Stimulated activated CD8-positive, alpha-beta memory T cell treated with anti-CD3 and anti-CD28 coated beads, Interleukin-15, amount 100 ng/mL, for 48 hours (primary cell): ENCODE results near the gene CDYL2.
"Not testable (repeated sequence)": the region's sequence is repeated elsewhere in the genome, so short reads cannot be mapped to it uniquely, and the experiment has no call there.

Source experiments
- DNase-seq, 2 donors: peaks; one replicate each; pipeline ENCODE4 v3.0.0-alpha.2; 2020; ENCODE audit warnings: low read depth in 2 of 2

The CDYL2 gene

DNA sequence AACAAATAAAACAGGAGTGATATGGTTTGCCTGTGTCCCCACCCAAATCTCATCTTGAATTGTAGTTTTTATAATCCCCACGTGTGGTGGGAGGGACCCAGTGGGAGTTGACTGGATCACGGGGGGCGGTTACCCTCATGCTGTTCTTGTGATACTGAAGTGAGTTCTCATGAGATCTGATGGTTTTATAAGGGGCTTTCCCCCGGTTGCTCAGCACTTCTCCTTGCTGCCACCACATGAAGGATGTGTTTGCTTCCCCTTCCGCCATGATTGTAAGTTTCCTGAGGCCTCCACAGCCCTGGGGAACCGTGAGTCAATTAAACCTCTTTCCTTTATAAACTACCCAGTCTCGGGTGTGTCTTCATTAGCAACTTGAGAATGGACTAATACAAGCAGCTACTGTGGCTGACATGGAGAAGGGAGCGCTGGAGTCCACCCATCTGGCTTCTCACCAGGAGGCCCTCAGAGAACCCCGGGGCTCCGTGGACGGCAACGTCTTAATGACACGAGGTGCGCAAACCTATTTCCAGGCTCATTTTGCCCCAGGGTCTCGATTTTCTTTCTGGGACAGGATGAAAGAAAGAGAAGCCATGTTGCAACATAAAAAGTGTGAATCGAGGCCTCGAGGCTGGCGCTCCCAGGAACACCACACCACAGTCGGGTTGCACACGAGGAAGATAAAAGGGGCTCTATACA, 134.1 kb downstream of the CDYL2 start:
- peak in 1 of 2 donors; percentile 13 for DNase-seq

DNA sequence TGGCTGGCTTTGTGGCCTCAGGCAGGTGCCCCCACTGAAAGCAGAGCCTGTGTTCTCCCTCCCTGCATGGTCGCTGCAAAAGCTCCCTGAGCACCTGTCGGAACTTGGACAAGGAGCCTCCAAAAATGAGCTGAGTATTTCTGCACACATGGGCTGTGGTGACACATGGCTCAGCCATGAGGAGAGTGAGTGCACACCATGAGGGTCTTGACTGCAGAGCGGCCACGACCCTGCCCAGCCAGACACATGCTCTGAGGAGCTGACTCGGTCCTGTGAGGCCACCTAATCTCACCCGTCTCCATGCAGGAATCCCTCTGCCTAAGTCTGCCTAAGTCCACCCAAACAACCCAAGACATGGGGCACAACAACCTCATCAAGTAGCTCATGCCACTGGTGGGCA, 134.7 kb downstream of the CDYL2 start:
- DNase-seq = no peak

DNA sequence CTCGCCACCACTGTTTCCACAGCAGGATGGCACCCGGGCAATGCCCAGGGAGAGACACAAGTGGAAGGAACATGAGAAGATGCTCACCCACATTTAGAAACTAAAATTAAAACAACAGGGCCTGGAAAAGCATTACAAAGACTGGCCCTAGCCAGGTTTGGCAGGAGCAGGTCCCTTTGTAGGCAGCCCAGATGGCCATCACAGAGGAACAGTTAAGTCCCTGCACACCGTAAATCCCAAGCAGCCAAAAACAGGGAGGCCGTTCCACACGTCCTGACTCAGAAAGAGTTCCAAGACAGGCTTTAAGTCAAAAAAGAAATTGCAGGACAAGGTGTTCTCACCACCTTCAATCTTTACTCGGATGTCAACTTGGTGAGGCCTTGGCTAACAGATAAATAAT, 136.5 kb downstream of the CDYL2 start:
- DNase-seq = no peak

DNA sequence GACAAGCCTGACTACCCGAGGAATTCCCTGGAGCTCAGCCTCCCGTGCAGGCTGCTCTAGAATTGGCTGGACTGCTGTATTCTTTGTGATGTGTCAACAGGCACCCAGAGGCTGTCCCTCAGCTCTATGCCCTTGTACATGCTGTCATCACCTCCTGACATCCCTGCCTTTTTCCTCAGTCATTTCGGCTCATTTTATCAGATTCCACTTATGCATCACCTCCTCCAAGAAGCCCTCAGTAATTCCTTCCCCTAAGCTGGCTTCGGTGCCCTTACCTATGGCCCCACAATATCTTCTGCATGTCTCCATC, 137.2 kb downstream of the CDYL2 start:
- DNase-seq = no peak

DNA sequence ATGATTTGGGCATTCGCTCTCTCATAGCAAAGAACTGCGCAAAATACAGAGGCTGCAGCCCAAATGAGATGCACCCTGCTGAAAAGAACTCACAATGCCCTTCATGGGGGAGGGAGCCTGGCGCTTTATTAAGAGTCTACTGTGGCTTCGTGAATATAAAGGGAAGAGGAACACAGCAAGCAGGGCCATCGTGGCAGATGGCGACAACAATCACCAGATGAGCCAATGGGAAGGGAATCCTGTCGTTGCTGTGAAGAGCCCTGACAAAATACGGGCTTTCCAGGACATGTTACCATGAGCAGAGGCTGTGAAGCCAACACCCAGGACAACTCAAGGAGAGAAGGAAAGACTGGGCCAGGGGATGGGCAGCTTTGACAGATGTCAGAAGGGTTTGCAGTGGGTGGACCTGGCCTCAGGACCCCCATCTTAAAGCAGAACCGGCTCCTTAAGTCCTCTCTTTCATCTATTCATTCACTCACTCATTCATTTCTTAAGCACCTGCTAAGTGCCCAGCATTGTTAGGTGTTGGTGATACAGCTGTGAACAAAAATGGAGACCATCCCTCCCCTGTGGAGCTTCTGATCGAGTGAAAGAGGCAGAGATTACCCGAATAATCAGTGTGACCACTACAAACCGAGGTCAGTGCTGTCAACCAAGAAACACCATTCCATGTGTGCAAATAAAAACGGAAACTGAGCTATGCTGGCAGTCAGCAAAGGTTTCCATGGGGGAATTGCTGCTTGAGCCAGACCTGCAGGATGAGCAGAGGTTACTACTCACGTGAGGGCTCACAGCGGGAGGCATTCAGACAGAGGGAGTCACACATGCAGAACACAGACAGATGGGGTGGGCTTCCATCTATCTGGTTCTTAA, 137.8 kb downstream of the CDYL2 start:
- DNase-seq = no peak

DNA sequence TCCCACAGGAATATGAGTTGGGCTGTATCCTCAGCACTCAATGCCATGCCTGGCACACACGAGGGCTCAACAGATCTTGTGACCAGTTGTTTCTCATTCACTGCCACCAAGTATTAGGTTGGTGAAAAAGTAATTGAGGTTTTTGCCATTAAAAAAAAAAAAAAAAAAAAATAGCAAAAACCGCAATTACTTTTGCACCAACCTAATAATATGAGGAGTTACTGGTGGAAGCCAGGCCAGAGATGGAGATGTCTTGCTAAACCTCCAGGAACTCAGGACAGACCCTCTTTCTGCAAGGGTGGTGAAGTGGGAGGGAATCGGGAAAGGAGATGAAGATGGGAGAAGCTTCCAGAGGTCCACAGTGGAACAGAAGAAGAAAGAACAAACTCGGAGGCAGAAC, 139.0 kb downstream of the CDYL2 start:
- DNase-seq = no peak

DNA sequence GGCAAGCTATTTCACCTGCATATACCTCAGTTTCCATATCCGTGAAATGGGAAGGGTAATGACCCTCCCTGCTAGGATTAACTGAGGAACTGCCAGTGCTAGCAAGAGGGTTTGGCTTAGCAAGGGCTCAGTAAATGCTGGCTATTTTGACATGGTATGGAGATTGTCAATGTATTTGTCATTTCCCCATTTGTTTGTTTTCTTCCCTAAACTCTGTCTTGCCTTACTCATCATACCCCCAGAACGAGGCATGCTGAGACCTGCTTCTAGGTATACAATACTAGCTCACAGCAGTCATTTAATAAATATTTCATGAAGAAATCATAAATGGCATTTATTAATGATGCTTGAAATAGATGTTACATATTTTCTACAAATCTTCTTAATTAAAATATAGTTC, 139.6 kb downstream of the CDYL2 start:
- no peak for DNase-seq

DNA sequence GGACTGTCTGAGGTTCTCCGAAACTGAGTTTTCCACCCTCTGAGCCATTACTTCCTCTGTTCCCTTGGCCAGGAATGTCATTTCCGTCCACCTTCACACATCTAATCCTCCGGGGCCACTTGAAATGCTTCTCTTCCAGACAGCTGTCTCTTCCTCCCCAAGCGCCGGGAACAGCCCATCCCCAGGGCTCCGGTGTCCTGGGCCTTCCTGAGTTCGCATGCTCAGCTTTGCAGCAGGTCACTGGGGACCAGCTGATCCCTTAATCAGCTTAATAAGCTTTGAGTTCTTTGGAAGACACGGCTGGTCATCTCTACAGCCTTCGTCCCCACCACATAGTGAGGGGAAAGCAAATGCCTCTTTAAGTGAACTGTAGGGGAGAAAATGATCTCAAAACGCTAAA, 140.2 kb downstream of the CDYL2 start:
- DNase-seq = no peak

DNA sequence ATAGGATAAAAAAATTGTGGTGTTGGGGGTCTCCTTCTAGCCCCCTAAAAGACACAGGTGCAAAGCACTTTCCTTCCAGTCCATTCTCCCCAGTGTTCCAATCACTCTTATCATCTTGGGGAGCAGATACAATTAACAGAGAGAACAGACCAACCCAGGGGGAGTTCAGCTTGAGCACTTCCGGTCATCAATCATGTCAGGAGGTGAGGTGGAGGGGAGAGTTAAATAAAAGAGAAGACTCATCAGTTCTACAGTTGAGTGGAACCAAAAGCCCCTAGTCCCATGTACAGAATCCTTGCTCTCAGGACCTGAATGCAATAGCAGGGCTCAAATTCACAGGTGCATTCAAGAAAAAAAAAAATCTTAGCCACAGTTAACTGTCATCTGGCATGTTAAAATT, 141.3 kb downstream of the CDYL2 start:
- DNase-seq = no peak

DNA sequence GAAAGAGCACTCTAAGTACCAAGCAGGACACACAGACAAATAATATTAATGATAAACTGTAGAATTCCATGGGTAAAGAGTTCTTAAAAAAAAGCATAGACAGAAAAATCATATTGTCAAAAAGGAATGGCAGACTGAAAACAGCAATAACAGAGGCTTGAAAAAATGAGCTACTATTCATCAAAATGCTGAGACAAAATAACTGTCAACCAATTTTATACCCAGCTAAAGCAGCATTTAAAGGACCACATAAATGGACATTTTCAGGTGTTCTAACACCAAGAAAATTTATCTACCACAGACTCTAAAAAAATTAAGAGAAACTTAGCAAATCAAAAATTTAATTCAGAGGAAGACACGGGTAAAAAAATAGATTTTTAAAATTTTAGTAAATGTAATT, 144.5 kb downstream of the CDYL2 start:
- DNase-seq = no peak

DNA sequence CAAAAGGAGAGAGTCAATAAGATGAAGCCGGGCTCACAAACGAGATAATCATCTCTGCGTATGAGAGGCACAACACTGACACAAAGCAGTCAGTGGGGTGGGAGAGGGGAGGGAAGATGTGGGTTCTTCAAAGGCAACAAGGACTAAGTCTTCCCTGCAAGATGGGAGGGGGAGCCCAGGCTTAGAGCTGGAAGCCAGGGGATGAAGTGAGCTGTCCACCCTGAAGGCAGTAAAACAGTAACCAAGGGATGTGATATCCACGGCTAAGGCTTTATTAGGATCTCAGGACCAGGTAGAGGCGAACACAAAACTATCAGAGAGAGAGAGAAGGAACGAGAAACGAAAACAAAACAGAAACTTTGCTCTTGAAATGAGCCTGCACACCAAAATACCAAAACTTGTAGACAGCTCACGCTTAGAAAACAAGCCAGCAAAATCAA, 147.7 kb downstream of the CDYL2 start:
- DNase-seq = no peak

DNA sequence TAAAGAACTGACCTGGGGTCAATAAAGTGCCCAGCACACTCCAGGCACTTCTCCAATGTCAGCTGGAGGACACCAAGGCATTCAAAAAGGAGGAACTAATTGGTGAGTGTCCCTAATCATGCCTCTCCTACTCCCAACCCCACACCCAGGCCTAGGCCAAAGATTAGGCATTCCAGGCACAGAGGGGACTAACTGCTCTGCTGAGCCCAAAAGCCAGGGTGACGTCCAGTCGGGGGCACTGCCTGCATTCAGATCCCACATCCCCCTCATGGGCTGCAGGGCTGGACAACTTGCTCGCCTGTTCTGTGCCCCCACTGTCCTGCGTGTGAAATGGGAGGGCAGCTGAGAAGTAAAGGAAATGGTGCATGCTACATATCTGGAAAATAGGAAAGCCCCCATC, 148.2 kb downstream of the CDYL2 start:
- DNase-seq = no peak

DNA sequence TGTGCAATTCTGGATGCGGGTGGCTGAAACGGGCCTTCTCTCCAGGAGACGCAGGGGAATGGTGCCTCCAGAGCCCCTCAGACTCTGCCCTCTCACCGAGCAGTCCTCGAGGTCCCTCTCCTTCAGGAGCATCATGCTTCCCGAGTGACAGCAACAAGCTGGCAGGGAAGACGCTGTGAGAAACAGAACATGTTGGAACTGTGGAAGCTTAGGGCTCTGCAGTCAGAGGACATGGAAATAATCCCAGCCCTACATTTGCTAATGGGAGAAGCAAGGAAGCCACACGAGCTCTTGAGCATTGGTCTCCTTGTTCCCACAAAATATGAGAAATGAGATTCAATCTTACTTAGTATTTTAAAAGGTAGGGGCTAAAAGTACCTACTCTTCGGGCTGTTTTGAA, 148.6 kb downstream of the CDYL2 start:
- DNase-seq = no peak

DNA sequence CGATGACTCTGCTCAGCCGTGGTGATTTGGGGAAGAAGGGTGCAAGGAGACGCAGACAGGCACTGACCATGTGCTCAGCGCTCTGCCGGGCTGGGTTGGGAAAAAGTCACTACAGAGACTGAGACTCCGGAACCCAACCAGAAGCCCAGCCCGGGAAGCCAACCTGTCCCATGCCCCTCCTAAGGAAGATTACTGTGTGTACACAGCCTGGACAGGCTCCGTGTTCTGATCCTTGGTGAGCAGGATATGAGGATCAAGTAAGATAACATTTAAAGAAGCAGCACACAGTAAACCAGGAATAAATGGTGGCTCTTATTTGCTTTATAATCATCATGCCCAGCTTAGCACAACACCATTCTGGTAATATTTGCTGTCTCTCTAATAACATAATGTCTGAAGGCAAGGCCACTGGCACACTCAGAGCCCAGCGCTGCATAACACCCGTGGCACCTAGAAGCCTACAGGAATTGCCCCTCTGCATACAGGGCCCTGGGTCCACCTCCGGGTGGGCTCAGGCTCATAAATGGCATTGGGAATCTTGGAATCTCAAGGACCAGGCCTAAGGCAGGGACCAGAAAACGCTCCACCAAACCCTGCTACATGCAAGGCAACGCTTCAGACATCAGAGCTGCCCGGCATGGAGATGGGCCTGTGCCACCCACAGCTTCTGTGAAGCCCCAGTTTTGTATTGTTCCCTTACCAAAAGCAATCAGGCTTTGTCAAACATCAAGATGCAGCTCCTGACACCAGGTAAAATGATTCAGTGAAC, 150.1 kb downstream of the CDYL2 start:
- no peak for DNase-seq

DNA sequence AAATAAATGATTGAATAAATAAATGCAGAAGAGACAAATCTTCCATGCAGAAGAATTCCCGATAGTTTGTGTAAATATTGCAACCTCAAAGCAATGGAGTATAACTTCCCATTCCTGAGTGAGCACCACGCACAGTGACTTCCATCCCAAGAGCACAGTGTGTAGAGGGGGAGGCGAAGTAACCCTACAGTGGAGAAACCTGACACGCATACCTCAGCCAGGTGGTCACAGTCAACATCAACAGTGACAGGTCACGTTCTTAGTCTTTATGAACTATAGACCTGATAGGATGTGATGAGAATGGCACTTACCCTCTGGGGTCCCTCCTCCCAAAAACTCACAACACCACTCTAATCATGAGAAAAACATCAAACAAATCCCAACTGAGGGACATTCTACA, 152.0 kb downstream of the CDYL2 start:
- no peak for DNase-seq

DNA sequence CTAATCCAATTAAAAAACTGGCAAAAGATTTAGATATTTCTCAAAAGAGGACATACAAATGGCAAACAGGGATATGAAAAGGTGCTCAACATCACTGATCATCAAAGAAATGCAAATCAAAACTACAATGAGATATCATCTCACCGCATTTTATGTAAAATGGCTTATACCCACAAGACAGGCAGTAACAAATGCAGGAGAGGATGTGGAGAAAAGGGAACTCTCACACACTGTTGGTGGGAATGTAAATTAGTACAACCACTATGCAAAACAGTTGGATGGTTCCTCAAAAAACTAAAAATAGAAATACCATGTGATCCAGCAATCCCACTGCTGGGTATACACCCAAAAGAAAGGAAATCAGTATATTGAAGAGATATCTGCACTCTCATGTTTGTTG, 154.1 kb downstream of the CDYL2 start:
- not testable (repeated sequence) for DNase-seq

DNA sequence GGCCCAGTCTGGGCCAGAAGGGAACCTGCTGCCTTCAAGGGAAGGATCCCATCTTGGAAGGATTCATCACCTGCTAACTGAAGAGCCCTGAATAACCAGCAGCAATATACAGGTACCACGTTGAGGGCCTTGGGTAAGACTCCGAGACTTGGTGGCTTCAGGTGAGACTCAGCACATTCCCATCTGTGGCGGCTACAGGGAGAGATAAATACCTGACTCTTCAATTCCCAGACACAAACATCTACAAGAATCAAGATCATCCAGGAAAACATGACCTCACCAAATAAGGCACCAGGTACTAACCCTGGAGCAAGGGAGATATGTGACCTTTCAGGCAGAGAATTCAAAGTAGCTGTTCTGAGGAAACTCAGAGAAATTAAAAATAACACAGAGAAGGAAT, 164.1 kb downstream of the CDYL2 start:
- DNase-seq = no peak

DNA sequence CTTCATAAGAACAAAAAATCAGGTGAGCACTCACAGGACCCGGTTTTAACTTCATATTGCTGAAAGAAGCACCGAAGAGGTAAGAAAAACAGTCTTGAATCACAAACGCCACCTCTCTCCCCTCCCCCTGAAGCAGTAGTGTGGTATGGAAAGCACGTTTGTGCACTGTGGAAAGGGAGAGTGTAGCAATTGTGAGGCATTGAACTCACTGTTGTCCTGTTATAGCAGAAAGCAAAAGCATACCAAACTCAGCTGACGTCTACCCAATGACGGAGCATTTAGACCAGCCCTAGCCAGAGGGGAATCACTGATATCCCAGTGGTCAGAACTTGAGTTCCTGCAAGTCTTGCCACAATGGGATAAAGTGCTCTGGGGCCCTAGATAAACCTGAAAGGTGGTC, 164.8 kb downstream of the CDYL2 start:
- DNase-seq = no peak

DNA sequence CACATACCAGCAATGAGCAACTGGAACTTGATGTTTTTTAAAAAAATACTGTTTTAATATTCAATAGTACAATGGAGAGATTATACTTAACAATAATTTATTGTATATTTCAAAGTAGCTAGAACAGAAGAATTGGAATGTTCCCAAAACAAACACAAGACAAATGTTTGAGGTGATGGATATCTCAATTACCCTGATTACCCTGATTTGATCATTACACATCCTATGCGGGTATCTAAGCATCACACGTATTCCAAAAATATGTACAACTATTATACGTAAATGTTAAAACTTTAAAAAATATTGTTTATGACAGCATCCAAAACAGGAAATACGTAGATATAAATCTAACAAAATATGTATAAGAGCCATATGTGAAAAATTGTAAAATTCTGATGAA, 166.8 kb downstream of the CDYL2 start:
- no peak for DNase-seq

DNA sequence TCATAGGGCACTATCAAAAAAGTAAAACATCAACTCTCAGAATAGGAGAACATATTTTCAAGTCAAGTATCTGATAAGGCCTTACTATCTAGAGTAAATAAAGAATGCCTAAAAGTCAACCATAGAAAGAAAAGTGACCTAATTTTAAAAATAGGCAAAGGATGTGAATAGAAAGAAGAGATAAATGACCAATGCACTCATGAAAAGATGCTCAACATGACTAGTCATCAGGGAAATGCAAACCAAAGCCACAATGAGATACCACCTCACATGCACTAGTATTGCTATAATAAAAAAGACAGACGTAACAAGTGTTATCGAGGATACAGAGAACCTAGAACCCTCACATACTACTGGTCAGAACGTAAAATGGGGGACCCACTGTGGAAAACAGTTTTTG, 172.8 kb downstream of the CDYL2 start:
- DNase-seq = no peak

DNA sequence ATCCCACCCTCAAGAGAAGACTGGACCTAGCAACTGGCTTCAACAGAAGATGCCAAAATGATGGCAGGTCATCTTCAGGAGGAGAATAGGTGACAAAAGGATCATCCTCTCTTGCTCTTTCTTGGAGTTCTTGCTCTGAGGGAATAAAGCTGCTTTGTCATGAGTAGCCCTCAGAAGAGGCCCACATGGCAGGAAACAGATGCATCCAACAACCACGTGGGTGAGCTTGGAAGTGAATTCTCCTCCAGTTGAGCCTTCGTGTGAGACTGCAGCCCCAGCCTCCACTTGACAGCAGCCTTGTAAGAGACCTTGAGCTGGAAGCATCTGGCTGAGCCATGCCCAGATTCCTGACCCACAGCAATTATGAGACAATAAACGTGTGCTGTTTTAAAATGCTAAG, 176.1 kb downstream of the CDYL2 start:
- DNase-seq = no peak

DNA sequence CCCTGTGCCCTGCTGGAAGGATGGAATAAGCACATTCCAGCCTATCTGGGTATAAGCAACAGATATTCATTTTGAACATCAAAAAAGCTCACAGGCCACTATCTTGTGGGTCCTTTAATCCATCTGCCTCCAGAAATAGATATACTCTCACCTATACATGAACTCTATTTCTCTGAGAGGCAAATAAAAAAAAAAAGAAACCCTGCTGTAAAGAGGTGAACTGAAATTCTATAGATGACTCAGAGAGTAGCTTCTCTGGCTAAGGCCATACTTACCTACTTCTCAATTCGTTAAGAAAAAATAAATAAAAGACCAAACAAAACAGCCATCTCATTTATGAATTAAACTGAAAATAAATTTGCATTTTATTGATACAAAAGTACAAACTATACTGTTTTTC, 177.3 kb downstream of the CDYL2 start:
- no peak for DNase-seq

DNA sequence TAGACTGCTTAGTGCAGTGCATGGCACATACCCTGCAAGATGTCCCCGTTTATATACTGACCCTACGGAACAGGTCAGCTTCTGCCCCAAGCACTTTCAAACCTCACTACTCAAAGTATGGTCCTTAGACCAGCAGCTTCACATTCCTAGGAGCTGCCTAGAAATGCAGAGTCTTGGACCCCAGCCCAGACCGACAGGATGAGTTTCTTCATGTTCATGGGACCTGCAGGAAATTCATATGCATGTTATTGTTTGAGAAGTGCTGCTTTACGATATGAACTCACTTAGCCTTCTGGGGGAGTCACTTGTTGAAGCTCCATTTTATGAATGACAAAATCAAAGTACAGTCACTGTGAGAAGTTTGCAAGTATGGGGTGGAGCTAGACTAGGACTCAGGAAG, 181.0 kb downstream of the CDYL2 start:
- DNase-seq = no peak
